Gastroesophageal sphincter (tissue), 3 donors: Measurements from ENCODE around the gene DKK3.

Experiments
- EP300 ChIP-seq: sonication (generic); formaldehyde crosslinking; IDR thresholded peaks from one replicate; pipeline ENCODE4 v1.6.1; 2017; ENCODE audit warnings: antibody characterized with exemption, mild to moderate bottlenecking
- POLR2A ChIP-seq, 2 donors: fragments of 450-650 bp; IDR thresholded peaks; one replicate each; pipeline ENCODE4 v1.6.1; 2017; ENCODE audit warnings: antibody characterized with exemption in 2 of 2, mild to moderate bottlenecking in 2 of 2, moderate library complexity in 1 of 2
- TF ChIP-seq, protein P1 (sequence below), 4 experiments: fragments of 200-600 bp in 2 of 4; fragments of 450-650 bp in 2 of 4; sonication (generic) in 1 of 4; IDR thresholded peaks; one replicate each; pipeline ENCODE4 v1.5.1; 2017 to 2019; ENCODE audit warnings: antibody characterized with exemption in 4 of 4, mild to moderate bottlenecking in 2 of 4, moderate library complexity in 2 of 4

DNA sequence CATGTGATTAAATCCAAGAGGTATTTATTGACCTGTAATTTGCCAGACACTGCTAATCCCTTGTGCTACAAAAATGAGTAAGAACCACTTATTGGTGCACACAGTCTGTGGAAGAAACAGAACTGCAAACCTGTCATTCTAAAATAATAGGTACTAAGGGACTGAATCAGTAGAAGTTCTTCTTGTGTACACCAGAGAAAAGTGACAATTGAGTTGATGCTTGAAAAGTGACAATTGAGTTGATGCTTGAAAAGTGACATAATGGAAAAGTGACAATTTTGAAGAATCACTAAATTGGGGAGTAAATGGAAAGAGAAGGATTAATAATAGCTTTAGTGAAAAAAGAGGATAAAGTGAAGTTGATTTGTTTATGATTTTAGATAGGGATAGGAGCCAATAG, 56.4 kb downstream of the DKK3 start:
- TF ChIP-seq, protein P1, sequence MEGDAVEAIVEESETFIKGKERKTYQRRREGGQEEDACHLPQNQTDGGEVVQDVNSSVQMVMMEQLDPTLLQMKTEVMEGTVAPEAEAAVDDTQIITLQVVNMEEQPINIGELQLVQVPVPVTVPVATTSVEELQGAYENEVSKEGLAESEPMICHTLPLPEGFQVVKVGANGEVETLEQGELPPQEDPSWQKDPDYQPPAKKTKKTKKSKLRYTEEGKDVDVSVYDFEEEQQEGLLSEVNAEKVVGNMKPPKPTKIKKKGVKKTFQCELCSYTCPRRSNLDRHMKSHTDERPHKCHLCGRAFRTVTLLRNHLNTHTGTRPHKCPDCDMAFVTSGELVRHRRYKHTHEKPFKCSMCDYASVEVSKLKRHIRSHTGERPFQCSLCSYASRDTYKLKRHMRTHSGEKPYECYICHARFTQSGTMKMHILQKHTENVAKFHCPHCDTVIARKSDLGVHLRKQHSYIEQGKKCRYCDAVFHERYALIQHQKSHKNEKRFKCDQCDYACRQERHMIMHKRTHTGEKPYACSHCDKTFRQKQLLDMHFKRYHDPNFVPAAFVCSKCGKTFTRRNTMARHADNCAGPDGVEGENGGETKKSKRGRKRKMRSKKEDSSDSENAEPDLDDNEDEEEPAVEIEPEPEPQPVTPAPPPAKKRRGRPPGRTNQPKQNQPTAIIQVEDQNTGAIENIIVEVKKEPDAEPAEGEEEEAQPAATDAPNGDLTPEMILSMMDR (IDR thresholded peaks at IDR 0.05): no peak
- TF ChIP-seq POLR2A (IDR thresholded peaks at IDR 0.05) (no peak), EP300 (no peak)
